ENCODE data around the gene MPPED2. TPM values are rescaled to one million over a fixed set of nuclear protein-coding genes. Genes with fewer than 3 reads are reported as not detected.

MPPED2 gene
- total RNA-seq, 6 experiments from 2014 or later, result not detected

DNA sequence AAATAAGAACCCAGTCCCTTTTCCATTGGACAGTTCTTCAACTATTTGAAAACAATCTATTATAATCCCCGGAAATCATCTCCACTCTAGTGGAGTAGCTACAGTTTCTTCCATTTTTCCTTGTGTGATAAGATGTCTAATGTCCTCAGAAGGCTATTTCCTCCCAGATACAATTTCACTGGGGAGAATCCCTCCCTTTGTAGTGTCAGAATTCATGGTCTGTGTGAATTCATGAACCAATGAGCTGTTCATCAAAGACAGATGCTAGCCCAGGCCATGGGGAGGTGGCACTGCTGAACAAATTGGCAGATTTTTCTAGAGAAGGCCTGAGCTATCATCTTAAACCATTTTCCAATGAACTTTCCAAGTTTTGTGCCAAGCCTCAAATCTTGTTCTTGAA is 45.4 kb downstream of the MPPED2 start:
- Mint-ChIP-seq H3K27me3 (ENCODE audit: insufficient read depth) (no peaks in the 10 kb centered on the region), H3K4me3 (no peak overlapping the region), H3K27ac (no peak overlapping the region), H3K36me3 (ENCODE audit: low read depth) (no peaks in the 10 kb centered on the region), H3K9me3 (peaks cover 39% of the 10 kb centered on the region), H3K4me1 (ENCODE audit: low read depth) (no peaks in the 10 kb centered on the region)
- no peak for DNase-seq
- TF ChIP-seq, protein P1, sequence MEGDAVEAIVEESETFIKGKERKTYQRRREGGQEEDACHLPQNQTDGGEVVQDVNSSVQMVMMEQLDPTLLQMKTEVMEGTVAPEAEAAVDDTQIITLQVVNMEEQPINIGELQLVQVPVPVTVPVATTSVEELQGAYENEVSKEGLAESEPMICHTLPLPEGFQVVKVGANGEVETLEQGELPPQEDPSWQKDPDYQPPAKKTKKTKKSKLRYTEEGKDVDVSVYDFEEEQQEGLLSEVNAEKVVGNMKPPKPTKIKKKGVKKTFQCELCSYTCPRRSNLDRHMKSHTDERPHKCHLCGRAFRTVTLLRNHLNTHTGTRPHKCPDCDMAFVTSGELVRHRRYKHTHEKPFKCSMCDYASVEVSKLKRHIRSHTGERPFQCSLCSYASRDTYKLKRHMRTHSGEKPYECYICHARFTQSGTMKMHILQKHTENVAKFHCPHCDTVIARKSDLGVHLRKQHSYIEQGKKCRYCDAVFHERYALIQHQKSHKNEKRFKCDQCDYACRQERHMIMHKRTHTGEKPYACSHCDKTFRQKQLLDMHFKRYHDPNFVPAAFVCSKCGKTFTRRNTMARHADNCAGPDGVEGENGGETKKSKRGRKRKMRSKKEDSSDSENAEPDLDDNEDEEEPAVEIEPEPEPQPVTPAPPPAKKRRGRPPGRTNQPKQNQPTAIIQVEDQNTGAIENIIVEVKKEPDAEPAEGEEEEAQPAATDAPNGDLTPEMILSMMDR (IDR thresholded peaks at IDR 0.05), result no peak

DNA sequence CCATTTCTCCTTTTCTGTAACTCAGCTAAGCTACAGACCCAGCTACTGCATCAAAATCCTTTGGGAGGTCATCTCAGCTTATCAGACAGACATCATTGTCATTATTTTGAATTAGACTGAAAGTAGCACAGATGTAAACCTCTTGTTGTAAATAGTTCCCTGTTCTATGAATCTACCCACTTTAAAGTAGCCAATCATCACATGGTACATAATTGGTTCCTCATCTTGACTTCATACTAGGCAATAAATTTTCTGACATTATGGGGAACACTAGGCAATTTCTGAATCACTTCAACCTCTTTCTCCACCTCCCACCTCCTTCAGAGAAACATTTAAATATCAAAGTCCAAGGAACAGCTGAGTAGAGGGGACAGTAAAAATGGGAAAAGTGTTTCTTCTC is 47.9 kb downstream of the MPPED2 start:
- H3K27ac Mint-ChIP-seq, result no peak overlapping the region
- peaks cover 1% of the 10 kb centered on the region; the same call in 1 of the 2 replicates for H3K27me3 Mint-ChIP-seq (ENCODE audit: insufficient read depth)
- no peaks in the 10 kb centered on the region for H3K4me1 Mint-ChIP-seq (ENCODE audit: low read depth)
- H3K9me3 Mint-ChIP-seq, result peaks cover 25% of the 10 kb centered on the region
- TF ChIP-seq, protein P1 (IDR thresholded peaks at IDR 0.05), result no peak
- H3K36me3 Mint-ChIP-seq (ENCODE audit: low read depth), result no peaks in the 10 kb centered on the region
- DNase-seq, result no peak
- H3K4me3 Mint-ChIP-seq, result no peak overlapping the region

DNA sequence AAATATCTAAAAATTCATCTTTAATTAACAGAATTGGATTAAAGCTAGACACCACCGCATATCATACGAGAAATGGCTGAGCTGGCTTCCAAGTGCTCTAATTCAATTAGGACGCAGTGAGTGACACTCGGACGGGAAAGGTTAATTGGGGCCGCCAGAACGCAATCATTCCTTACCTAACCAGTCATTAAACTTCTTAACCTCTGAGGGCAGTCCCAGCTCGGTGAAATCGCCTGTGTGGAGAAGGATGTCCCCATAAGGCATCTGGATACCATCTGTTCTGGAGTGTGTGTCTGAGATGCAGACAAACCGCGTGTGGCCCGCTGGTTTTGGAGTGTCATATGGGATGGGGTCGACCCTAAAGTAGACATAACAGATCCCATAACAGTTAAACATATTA is 50.3 kb downstream of the MPPED2 start:
- Mint-ChIP-seq H3K27me3 (ENCODE audit: insufficient read depth) (peaks cover 1% of the 10 kb centered on the region; the same call in 1 of the 2 replicates), H3K4me1 (ENCODE audit: low read depth) (no peaks in the 10 kb centered on the region), H3K36me3 (ENCODE audit: low read depth) (no peaks in the 10 kb centered on the region), H3K4me3 (no peak overlapping the region), H3K9me3 (peaks cover 30% of the 10 kb centered on the region), H3K27ac (no peak overlapping the region)
- TF ChIP-seq, protein P1 (IDR thresholded peaks at IDR 0.05), result no peak
- no peak for DNase-seq

DNA sequence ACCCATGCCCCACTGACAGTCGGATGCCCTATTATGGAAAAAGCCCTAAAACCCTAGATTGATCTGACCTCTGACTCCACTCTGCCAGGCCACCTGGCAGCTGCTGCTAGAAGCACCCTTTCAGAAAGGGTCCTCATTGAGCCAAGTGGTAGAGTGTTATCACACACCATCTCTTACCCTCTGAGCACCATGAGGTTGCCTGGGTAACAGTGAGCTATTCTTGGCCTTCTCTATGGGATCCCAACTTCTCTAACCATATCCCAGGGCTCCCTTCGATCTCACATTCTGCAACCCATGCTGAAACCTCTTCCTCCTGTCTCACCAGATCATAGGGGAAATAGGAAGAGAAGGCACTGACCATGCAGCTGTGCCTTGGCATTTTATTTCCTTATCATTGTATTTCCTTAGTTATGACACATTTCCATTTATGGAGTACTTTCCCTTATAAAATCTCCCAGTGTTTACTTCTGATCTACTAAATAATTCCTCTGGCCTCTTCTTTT is 52.7 kb downstream of the MPPED2 start:
- no peak for DNase-seq
- Mint-ChIP-seq H3K36me3 (ENCODE audit: low read depth) (no peaks in the 10 kb centered on the region), H3K9me3 (peaks cover 16% of the 10 kb centered on the region), H3K27me3 (ENCODE audit: insufficient read depth) (peaks cover 1% of the 10 kb centered on the region; the same call in 1 of the 2 replicates), H3K4me3 (no peak overlapping the region), H3K4me1 (ENCODE audit: low read depth) (no peaks in the 10 kb centered on the region), H3K27ac (no peak overlapping the region)
- TF ChIP-seq, protein P1 (IDR thresholded peaks at IDR 0.05), result no peak

DNA sequence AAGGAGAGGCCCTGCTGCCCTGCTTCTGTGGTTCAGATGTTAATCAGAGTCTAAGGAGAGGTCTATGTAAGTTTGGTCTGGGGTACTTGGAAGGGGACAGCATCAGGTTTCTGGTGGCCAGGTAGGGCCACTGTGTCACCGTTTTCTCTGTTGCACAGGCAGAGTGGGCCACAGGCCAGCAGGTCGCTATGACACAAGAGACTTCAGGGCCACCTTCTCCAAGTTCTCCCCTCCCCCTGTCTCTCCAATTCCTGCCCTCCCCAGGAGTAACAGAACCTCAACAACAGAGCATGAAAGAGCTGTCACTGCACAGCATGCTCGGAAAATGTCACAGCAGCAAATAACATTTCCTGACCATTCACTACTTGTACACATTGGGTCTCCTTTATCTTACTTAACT is 58.6 kb downstream of the MPPED2 start:
- DNase-seq, result no peak
- TF ChIP-seq, protein P1 (IDR thresholded peaks at IDR 0.05), result no peak
- Mint-ChIP-seq H3K27me3 (ENCODE audit: insufficient read depth) (no peaks in the 10 kb centered on the region), H3K4me3 (no peak overlapping the region), H3K4me1 (ENCODE audit: low read depth) (no peaks in the 10 kb centered on the region), H3K27ac (no peak overlapping the region), H3K9me3 (peaks cover 26% of the 10 kb centered on the region), H3K36me3 (ENCODE audit: low read depth) (no peaks in the 10 kb centered on the region)

DNA sequence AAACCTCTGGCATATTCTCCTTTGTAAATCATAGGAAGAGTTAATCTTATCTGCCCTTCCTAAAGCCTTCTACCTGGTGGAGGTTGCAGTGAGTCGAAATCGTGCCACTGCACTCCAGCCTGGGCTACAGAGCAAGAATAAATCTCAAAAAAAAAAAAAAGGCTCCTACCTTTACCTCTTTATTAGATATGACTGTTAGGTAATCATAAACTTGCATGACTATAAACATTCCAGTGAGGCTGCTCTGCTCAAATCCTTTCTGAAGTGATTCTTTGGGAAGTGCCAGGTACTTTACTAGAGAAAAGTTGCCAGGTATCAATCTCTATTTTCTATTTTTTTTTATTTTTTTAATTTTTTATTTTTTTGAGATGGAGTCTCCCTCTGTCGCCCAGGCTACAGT is 59.6 kb downstream of the MPPED2 start:
- DNase-seq, result no peak
- Mint-ChIP-seq H3K36me3 (ENCODE audit: low read depth) (no peaks in the 10 kb centered on the region), H3K4me3 (no peak overlapping the region), H3K27ac (no peak overlapping the region), H3K27me3 (ENCODE audit: insufficient read depth) (no peaks in the 10 kb centered on the region), H3K4me1 (ENCODE audit: low read depth) (no peaks in the 10 kb centered on the region), H3K9me3 (peaks cover 27% of the 10 kb centered on the region)
- TF ChIP-seq, protein P1 (IDR thresholded peaks at IDR 0.05), result no peak
